ENCODE measurements around the gene MVK. TPM values are rescaled to one million over a fixed set of nuclear protein-coding genes. Genes with fewer than 3 reads are reported as not detected.
A peak's percentile ranks its signal among the peaks of the same experiment; 100 is the strongest.

Gene MVK
- total and polyA plus RNA-seq, 9 donors = 7.4 to 66.4 (median 18.6) TPM

- no peaks in the 10 kb centered on the region for H3K27me3 ChIP-seq
- WGBS, 3 donors = 85 to 90% (median 88%) methylated on average over 8 of the region's 8 CpGs
- TF ChIP-seq EP300 (IDR thresholded peaks at IDR 0.05) (no peak), CTCF (IDR thresholded peaks at IDR 0.05) (no peak), POLR2A (IDR thresholded peaks at IDR 0.05) (no peak)
- H3K4me1 ChIP-seq (ENCODE audit: insufficient read depth) = no peaks in the 10 kb centered on the region
- no peaks in the 10 kb centered on the region for H3K36me3 ChIP-seq
- intact Hi-C loops (cut with DNase I) = loop anchor here in 2 of 4 donors (10.0 kb wide), 1 partner anchor 247 kb away; no protein-coding TSS in a partner anchor
- no peaks in the 10 kb centered on the region for H3K9me3 ChIP-seq
- DNase-seq = peak in 1 of 5 donors; percentile 4
- no peak overlapping the region for H3K4me3 ChIP-seq
- no peak overlapping the region for H3K27ac ChIP-seq
These were observed 46.0 kb upstream of the MVK start for GRCh38 chr12:109527489-109528123.

GRCh38 chr12:109529691-109530640 lies 43.6 kb upstream of the MVK start:
- DNase-seq = no peak
- WGBS, 3 donors = 67 to 76% (median 70%) methylated on average over 19 of the region's 19 CpGs
- no peaks in the 10 kb centered on the region for H3K27me3 ChIP-seq
- H3K36me3 ChIP-seq = no peaks in the 10 kb centered on the region
- no peaks in the 10 kb centered on the region for H3K9me3 ChIP-seq
- H3K27ac ChIP-seq = no peak overlapping the region
- no peak overlapping the region for H3K4me3 ChIP-seq
- H3K4me1 ChIP-seq (ENCODE audit: insufficient read depth) = no peaks in the 10 kb centered on the region
- TF ChIP-seq EP300 (IDR thresholded peaks at IDR 0.05) = no peak
- no peak for TF ChIP-seq CTCF (IDR thresholded peaks at IDR 0.05)
- TF ChIP-seq POLR2A (IDR thresholded peaks at IDR 0.05) = no peak
- intact Hi-C loops (cut with DNase I) = loop anchor here in 2 of 4 donors (10.0 kb wide), 1 partner anchor 245 kb away; no protein-coding TSS in a partner anchor

GRCh38 chr12:109531411-109531810 lies 42.2 kb upstream of the MVK start:
- no peaks in the 10 kb centered on the region for H3K36me3 ChIP-seq
- intact Hi-C loops (cut with DNase I) = no loop called here
- DNase-seq = no peak

GRCh38 chr12:109532721-109533486 lies 40.7 kb upstream of the MVK start:
- Histone ChIP-seq H3K36me3 (no peaks in the 10 kb centered on the region), H3K27me3 (no peaks in the 10 kb centered on the region), H3K4me3 (no peak overlapping the region), H3K27ac (no peak overlapping the region), H3K4me1 (ENCODE audit: insufficient read depth) (no peaks in the 10 kb centered on the region), H3K9me3 (no peaks in the 10 kb centered on the region)
- WGBS, 3 donors = 87 to 89% (median 88%) methylated on average over 24 of the region's 24 CpGs
- TF ChIP-seq CTCF (IDR thresholded peaks at IDR 0.05) (no peak), EP300 (IDR thresholded peaks at IDR 0.05) (no peak), POLR2A (IDR thresholded peaks at IDR 0.05) (no peak)
- no peak for DNase-seq
- intact Hi-C loops (cut with DNase I) = no loop called here

More at GRCh38 chr12:109531411-109531810, 42.2 kb upstream of the MVK start:
- 31 to 47% (median 41%) methylated on average over 2 of the region's 2 CpGs for WGBS, 3 donors
- no peak overlapping the region for H3K27ac ChIP-seq
- no peaks in the 10 kb centered on the region for H3K4me1 ChIP-seq (ENCODE audit: insufficient read depth)
- no peaks in the 10 kb centered on the region for H3K9me3 ChIP-seq
- H3K27me3 ChIP-seq = no peaks in the 10 kb centered on the region
- no peak overlapping the region for H3K4me3 ChIP-seq
- TF ChIP-seq EP300 (IDR thresholded peaks at IDR 0.05) (no peak), POLR2A (IDR thresholded peaks at IDR 0.05) (no peak)
